GM12892 (cell line): ENCODE results near the gene MAS1L.
A peak's percentile ranks its signal among the peaks of the same experiment; 100 is the strongest.

ENCODE experiments used
- DNase-seq: peaks from one replicate; pipeline ENCODE4 v3.0.0; 2011; ENCODE audit not compliant: insufficient read length
- FAIRE-seq: peaks from 2 replicates; lab custom pipeline; 2011; peaks lifted over from hg19 to GRCh38; lab: Jason Lieb, UNC
- POLR2A ChIP-seq: IDR thresholded peaks from 2 replicates; pipeline ENCODE4 v1.6.1; 2011; ENCODE audit warnings: low read depth, low read length, control low read depth
- POLR2AphosphoS5 ChIP-seq: IDR thresholded peaks from 2 replicates; pipeline ENCODE4 v1.6.1; 2011; ENCODE audit warnings: low read depth, low read length, control low read depth
- TAF1 ChIP-seq: IDR thresholded peaks from 2 replicates; pipeline ENCODE4 v1.6.1; 2011; ENCODE audit warnings: low read depth, mild to moderate bottlenecking, control low read depth, low read length, borderline replicate concordance

Gene MAS1L

DNA sequence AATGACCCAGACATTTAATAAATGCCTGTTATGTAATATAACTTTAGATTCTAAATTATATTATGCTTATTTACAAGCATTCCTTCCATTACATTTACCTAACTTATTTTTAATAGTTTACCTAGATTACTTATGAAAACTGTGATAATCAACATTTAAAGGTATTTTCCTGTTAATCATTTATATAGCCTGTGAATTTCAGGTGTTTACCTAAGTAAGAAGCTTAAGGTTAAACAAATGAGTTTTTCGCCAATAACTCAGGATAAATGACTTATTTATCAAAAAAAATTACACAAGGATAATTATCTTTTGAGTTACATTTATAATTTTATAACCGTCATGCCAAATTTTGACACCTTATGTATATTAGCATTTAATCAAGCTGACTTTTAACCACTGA is 36.3 kb upstream of the MAS1L start:
- no peak for DNase-seq
- no peak for FAIRE-seq
- TF ChIP-seq POLR2A (no peak), TAF1 (no peak), POLR2AphosphoS5 (no peak)

DNA sequence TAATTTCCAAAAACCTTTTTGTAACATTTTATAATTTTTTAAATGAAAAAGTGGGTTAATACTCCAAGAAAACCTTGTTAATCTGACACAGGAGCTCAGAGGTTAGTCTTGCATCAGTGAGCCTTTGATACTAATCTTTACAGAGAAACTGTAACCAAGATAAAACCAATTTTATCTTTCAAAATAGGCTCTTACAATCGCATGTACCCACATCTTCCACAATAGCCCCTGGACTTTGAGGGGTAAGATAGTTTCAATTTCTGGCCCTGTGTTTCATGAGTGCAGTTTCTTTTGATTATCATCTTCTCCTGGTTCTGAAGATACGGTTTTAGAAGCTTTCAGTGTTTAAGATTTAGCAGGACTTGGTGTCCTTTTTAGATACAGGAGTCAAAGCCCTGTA is 34.5 kb upstream of the MAS1L start:
- FAIRE-seq = no peak
- TF ChIP-seq POLR2A (no peak), POLR2AphosphoS5 (no peak), TAF1 (no peak)
- no peak for DNase-seq

DNA sequence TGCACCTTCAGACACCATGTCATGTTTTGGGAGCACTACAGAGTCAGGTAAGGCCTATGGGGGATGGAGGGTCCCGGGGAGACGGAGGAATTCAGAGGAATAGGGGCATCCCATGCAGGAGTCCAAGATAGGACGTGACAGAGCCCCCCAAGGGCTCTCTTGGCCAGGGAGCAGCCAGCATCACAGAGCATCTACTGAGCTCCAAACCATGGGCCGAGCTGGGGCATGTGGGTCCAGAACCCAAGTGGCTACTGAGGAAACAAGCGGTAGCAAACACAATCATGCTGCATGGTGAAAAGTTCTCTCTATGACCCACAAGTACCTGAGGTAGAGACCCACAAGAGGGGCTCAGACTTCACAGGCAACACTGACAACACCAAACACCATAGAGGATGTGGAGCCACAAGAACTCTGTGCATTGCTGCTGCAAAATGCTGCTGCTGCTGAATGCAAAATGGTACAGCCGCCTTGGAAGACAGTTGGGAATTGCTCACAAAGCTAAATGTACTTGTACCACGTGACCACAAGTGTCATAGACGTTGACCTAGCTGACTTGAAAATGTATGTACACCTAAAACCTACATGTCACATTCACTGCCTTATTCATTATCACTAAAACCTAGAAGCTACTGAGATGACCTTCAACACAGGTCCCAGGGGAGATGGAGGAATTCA is 33.4 kb upstream of the MAS1L start:
- DNase-seq (no peak), FAIRE-seq (no peak)
- TF ChIP-seq POLR2AphosphoS5 = no peak
- no peak for TF ChIP-seq POLR2A
- no peak for TF ChIP-seq TAF1

DNA sequence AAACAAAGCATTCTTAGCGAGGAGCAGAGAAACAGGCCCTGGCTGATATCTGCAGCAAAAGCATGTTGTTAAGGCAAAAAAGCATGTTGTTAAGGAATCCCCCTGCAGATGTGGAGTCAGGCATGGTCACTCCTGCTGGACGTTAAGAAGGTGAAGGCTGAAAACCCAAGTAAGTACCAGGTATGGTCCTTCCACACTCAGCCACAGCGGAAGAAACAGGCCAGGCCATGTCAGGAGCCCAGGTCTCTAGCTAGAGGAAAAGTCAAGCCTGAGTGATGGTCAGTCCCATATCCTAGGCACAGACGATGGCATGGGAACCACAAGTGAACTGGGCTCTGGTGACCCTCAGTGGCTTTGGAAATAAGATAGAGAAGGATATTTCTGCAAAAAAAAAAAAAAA is 32.5 kb upstream of the MAS1L start:
- no peak for FAIRE-seq
- no peak for TF ChIP-seq POLR2AphosphoS5
- no peak for TF ChIP-seq TAF1
- no peak for TF ChIP-seq POLR2A
- no peak for DNase-seq

DNA sequence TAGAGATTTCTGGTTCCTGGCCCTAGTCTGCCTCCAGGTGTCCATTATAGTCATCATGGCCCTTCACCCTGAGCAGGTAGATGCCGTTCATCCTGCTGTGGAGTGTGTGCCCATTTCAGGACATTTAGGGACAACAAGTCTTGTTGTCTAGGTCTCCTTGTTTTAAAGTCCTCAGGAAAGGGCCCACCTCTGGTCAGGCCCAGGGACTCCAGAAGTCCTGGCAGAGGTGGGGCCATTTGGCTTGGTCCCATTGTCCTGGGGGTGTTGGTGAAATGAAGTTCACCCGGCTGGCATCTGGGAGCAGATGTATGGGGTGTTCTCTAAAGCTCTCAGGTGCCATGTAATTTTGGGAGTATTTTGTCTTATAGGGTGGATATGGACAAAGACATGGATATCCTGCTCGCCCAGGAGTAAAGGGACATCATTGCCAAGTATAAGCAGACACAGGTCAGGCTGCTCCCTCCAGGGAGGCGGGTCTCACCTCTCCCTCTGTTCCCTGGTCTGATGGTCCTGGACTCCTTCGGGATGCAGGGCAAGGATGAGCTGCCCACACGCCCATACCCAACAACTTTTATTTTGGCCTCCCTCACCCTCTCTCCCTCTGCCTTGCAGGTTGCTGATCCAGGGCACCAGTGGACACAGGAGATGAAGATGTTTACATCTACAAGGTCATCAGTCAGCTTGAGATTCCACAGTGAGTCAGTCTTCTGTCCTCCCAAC is 31.7 kb upstream of the MAS1L start:
- FAIRE-seq = peak; percentile 42
- TF ChIP-seq POLR2A = no peak
- no peak for TF ChIP-seq TAF1
- no peak for TF ChIP-seq POLR2AphosphoS5
- no peak for DNase-seq

DNA sequence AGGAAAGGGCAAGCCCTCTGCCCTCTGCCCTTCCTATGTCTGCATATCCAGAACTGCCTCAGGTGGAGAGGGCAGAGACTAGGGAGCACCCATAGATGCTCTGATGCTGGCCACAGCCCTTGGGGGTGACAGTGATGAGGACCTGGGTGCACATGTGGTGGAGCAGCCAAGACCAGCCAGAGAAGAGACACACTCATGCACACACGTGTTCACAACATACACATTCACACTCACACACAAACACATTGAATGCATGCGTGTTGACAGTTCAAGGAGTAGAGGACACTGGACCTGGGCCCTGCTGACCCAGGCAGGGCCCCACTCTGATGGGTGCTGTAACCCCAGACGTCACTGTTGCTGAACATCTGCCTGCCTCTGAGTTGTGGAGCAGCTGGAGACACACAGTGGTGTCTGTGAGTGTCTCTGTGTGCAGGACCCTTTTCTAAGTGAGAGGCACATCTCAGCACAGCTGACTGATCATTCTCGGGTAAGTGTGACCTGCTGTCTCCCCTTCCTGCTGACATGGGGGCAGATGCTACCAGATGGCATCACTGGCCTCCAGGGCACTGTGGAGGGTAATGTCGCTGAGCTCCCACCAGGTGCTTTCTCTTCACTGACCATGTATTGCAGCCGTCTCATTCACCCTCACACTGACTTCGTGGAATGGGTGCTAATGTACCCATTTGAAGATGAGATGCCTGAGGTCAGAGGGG is 30.1 kb upstream of the MAS1L start:
- DNase-seq (no peak), FAIRE-seq (no peak)
- TF ChIP-seq POLR2AphosphoS5 = no peak
- TF ChIP-seq TAF1 = no peak

DNA sequence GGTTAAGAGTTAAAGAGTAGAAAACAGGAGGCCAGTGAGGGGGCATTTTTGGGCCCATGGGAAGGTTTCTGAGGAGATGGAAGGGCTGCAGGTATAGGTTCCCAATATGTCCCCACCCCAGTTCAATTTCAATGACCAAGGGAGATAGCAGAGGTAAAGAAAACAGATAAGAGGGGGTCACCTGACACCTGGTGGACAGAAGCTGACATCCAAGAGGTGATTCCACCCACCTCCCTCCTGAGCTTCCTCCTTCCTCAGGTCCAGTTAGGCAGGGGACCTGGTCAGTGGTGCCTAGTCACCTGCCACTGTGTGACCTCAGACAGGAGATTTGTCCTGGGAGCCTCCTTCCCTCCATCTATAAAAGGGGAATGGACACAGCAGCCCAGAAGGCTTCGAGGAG is 29.5 kb upstream of the MAS1L start:
- DNase-seq = no peak
- TF ChIP-seq POLR2A = no peak
- TF ChIP-seq POLR2AphosphoS5 = no peak
- no peak for TF ChIP-seq TAF1
- FAIRE-seq = no peak

DNA sequence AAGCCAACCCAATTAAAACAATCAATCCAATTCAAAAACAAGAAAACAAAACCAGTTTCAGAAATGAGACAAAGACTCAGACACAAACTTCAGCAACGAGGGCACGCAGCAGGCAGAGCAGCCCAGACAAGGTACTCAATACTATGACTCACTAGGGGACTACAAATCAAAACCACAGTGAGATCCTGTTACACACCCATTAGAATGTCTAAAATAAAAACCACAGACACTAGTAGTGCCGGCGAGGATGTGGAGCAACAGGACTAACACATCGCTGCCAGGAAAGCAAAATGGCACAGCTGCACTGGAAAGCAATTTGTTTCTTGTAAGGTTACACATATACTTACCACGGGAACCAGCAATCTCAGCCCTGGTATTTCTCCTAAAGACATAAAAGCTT is 28.4 kb upstream of the MAS1L start:
- DNase-seq = no peak
- no peak for FAIRE-seq
- no peak for TF ChIP-seq TAF1
- TF ChIP-seq POLR2A = no peak
- no peak for TF ChIP-seq POLR2AphosphoS5

DNA sequence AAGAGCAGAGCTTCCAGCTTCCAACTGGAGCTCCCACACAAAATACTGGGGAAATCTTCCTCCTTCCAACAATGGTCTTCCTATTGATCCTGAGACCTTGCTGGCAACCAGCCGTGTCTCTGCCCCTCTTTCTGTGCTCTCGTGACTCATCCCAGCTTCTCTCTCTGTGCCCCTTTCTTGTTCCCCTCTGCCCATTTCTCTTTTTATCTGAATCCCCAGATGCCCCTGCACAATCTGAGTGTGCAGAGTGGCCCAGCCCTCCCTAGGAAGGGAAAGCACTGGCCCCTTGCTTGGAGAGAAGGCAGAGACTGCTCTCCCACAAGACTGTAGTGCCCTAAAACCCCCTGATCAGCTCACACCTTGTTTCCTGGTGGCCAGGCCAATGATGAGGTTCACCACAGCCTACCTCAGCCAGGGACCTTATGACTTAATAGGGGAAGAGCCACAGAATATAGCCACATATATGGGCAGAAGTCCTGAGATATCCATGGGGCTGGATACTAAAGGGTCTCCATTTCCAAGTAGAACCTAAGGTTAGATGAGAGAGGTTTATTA is 23.1 kb upstream of the MAS1L start:
- FAIRE-seq (no peak), DNase-seq (no peak)
- TF ChIP-seq POLR2A (no peak), POLR2AphosphoS5 (no peak), TAF1 (no peak)

DNA sequence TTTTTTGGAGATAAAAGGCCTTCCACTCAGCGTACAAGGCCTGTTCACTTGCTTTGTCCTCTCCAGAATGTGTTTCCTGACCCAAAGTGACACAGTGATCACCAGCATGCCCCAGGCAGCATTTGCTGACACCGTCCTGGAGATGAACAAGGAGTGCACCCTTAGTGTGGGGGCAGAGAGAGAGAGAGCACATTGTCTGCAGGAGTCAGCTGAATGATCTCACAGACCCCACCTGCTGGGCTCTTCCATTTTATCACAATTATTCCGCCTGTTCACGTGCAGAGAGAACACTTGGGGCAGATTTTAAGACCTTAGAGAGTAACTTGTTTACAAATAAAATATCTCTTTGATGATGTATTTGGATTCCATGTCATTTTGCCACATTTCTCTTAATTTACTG is 22.4 kb upstream of the MAS1L start:
- no peak for TF ChIP-seq POLR2AphosphoS5
- TF ChIP-seq POLR2A = no peak
- no peak for TF ChIP-seq TAF1
- FAIRE-seq = no peak

DNA sequence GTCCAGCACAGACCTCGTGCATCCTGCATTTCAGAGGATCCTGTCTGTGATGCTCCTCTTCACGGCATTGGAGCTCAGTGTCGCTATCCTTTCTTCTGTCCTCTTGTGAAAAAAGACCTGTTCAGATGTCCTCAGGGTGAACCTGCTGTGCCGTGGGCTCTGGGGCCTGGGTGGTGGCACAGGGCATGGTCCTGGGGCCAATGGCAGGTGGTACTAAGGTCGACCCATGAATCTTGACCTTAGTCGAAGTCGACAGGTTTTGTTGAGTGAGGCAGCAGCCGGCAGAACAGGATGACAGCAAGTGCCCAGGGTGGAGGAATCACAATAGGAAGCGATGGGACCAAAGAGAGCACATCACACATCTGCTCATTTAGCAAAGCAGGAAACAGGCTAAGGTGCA is 22.0 kb upstream of the MAS1L start:
- no peak for TF ChIP-seq POLR2A
- no peak for TF ChIP-seq POLR2AphosphoS5
- no peak for TF ChIP-seq TAF1
- no peak for FAIRE-seq
- DNase-seq = no peak

More for the DNA sequence above, 22.4 kb upstream of the MAS1L start:
- DNase-seq = no peak

DNA sequence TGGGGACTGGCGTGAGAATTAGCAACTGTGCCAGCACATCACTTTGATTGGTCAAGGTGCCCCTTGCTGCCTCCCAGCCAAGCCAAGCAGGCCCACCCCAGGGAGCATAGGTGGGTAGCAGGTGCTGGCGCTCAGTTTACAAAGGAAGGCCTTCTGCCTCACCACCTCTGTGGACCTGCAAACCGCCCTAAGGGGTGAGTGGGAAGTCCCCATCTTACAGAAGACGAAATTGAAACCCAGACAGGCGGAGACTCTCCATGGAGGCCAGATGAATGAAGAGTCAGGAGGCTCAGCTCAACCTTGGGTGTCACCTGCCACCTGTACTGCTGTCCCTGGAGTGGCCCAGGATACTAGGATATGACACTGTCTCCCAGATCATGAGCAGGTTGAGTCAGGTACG is 21.5 kb upstream of the MAS1L start:
- DNase-seq (no peak), FAIRE-seq (peak; percentile 74)

More for the DNA sequence above, 21.5 kb upstream of the MAS1L start:
- TF ChIP-seq POLR2AphosphoS5 = no peak
- no peak for TF ChIP-seq POLR2A
- no peak for TF ChIP-seq TAF1
